ENCODE data around the gene OVCH1.

DNA sequence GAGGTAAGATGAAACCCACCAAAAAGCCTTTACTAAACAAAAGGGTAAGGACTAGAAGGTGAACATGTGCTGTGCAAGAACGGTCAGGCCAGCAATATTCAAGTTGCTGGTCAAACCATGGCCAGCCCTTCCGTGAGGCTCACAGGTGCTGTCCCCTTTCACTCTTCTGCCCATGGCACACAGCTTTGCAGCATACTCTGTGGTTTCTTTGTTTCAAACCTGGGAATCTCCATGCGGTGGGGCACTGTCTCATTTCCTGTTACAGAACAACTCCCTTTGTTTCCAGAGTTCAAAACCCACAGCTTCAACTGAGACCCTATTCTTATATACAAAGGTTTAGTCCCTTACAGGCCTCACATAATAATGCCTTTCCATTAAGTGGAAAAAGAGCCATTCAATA lies 1.7 kb upstream of the OVCH1 start:
- TF ChIP-seq, protein P1, sequence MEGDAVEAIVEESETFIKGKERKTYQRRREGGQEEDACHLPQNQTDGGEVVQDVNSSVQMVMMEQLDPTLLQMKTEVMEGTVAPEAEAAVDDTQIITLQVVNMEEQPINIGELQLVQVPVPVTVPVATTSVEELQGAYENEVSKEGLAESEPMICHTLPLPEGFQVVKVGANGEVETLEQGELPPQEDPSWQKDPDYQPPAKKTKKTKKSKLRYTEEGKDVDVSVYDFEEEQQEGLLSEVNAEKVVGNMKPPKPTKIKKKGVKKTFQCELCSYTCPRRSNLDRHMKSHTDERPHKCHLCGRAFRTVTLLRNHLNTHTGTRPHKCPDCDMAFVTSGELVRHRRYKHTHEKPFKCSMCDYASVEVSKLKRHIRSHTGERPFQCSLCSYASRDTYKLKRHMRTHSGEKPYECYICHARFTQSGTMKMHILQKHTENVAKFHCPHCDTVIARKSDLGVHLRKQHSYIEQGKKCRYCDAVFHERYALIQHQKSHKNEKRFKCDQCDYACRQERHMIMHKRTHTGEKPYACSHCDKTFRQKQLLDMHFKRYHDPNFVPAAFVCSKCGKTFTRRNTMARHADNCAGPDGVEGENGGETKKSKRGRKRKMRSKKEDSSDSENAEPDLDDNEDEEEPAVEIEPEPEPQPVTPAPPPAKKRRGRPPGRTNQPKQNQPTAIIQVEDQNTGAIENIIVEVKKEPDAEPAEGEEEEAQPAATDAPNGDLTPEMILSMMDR (conservative IDR thresholded peaks at IDR 0.05): no peak
- TF ChIP-seq EZH2 (IDR thresholded peaks at IDR 0.05; ENCODE audit: low read depth): no peak

Measured in PC-9 (cell line).